Left lung (tissue), 10 donors: ENCODE results near the gene BOD1L1. TPM values are rescaled to one million over a fixed set of nuclear protein-coding genes. Genes with fewer than 3 reads are reported as not detected.

Experiments
- ATAC-seq: fragments of 200-7000 bp; cut with Tn5 transposase; one replicate; pipeline ENCODE4 v1.9.1; 2020; ENCODE audit warnings: moderate library complexity
- DNase-seq, 4 donors: peaks; one replicate each; pipeline ENCODE4 v3.0.0-alpha.2; 2013 to 2020
- H3K27ac ChIP-seq, 2 donors: fragments of 200-600 bp; sonication (generic) in 1 of 2; one replicate each; pipeline versions ENCODE4 v1.5.0 to v1.8.0; 2020 to 2021
- H3K27me3 ChIP-seq, 2 donors: fragments of 200-600 bp; sonication (generic) in 1 of 2; one replicate each; pipeline versions ENCODE4 v1.5.0 to v1.8.0; 2020 to 2021
- H3K36me3 ChIP-seq, 2 donors: fragments of 200-600 bp; sonication (generic) in 1 of 2; one replicate each; pipeline versions ENCODE4 v1.5.0 to v1.8.0; 2020 to 2021
- H3K4me1 ChIP-seq, 2 donors: fragments of 200-600 bp; one replicate each; pipeline ENCODE4 v1.8.0; 2021
- H3K4me3 ChIP-seq, 2 donors: fragments of 200-600 bp; sonication (generic) in 1 of 2; one replicate each; pipeline versions ENCODE4 v1.5.0 to v1.8.0; 2020 to 2021; ENCODE audit warnings: mild to moderate bottlenecking in 1 of 2
- H3K9me3 ChIP-seq, 2 donors: fragments of 200-600 bp; sonication (generic) in 1 of 2; one replicate each; pipeline versions ENCODE4 v1.5.0 to v1.8.0; 2020 to 2021
- CTCF ChIP-seq, 2 donors: fragments of 200-600 bp; sonication (generic) in 1 of 2; IDR thresholded peaks; one replicate each; pipeline versions ENCODE4 v1.5.0 to v1.8.0; 2021; ENCODE audit warnings: antibody characterized with exemption in 2 of 2
- intact Hi-C, 2 donors: fragments of 100-400 bp; cut with DNase I; formaldehyde crosslinking; loops; one replicate each; pipeline versions ENCODE4 v1.11.2 to v1.14.2; 2022
- microRNA-seq, 2 donors: library from miRNA; unstranded; fragments of <30 nt; microRNA quantifications; one replicate each; pipeline ENCODE4, GENCODE V29; 2019
- polyA plus RNA-seq, 6 donors: library from polyadenylated mRNA; unstranded; fragments of 120-200 nt; gene quantifications; one replicate each; pipeline ENCODE4 v1.2.1, GENCODE V29; 2013; ENCODE audit not compliant: insufficient read length in 6 of 6
- total RNA-seq, 2 donors: library from RNA; stranded (reverse); fragmentation: NEBNext Ultra II Directional; extraction: Animal tissue kit (Norgen Biotek cat#: 25700); gene quantifications; one replicate each; pipeline ENCODE4 v1.2.1, GENCODE V29; 2021
- donor health status: DM: no; HTN: yes; CAD: no.
- donor health status: DM: no; HTN: no; CAD: no.

BOD1L1 gene
- total and polyA plus RNA-seq, 8 donors = 25.9 to 78.0 (median 60.5) TPM

- peak in 1 of 4 donors; percentile 61 for DNase-seq
- peaks cover 0 to 20% of the 10 kb centered on the region in 2 donors for H3K4me1 ChIP-seq
These were observed 103.7 kb downstream of the BOD1L1 start for GRCh38 chr4:13523591-13524503.

GRCh38 chr4:13523105-13523477 is 104.4 kb downstream of the BOD1L1 start:
- Histone ChIP-seq H3K36me3 (no peaks in the 10 kb centered on the region), H3K4me3 (no peak overlapping the region), H3K27ac (no peak overlapping the region), H3K4me1 (peaks cover 0 to 13% of the 10 kb centered on the region in 2 donors), H3K9me3 (peaks cover 0 to 7% of the 10 kb centered on the region in 2 donors), H3K27me3 (peaks cover 99 to 100% of the 10 kb centered on the region in 2 donors)
- ATAC-seq = no peak
- no peak for DNase-seq
- TF ChIP-seq CTCF (IDR thresholded peaks at IDR 0.05) = no peak
- intact Hi-C loops = no loop called here

More at GRCh38 chr4:13523591-13524503, 103.7 kb downstream of the BOD1L1 start:
- peaks cover 0 to 7% of the 10 kb centered on the region in 2 donors for H3K9me3 ChIP-seq
- ATAC-seq = no peak
- H3K36me3 ChIP-seq = no peaks in the 10 kb centered on the region
- intact Hi-C loops = no loop called here
- no peak overlapping the region for H3K27ac ChIP-seq
- no peak for TF ChIP-seq CTCF (IDR thresholded peaks at IDR 0.05)
- H3K4me3 ChIP-seq = no peak overlapping the region
- H3K27me3 ChIP-seq = peaks cover 99 to 100% of the 10 kb centered on the region in 2 donors

GRCh38 chr4:13522282-13523104 is 105.0 kb downstream of the BOD1L1 start:
- Histone ChIP-seq H3K27me3 (peaks cover 99 to 100% of the 10 kb centered on the region in 2 donors), H3K4me3 (no peak overlapping the region), H3K4me1 (peaks cover 0 to 8% of the 10 kb centered on the region in 2 donors), H3K27ac (no peak overlapping the region), H3K36me3 (no peaks in the 10 kb centered on the region), H3K9me3 (peaks cover 0 to 7% of the 10 kb centered on the region in 2 donors)
- no peak for ATAC-seq
- intact Hi-C loops = no loop called here
- TF ChIP-seq CTCF (IDR thresholded peaks at IDR 0.05) = no peak
- peak in 1 of 4 donors; percentile 65 for DNase-seq

GRCh38 chr4:13521047-13521446 is 106.5 kb downstream of the BOD1L1 start:
- Histone ChIP-seq H3K4me1 (peaks cover 0 to 7% of the 10 kb centered on the region in 2 donors), H3K4me3 (no peak overlapping the region), H3K27ac (no peak overlapping the region), H3K9me3 (peaks cover 0 to 7% of the 10 kb centered on the region in 2 donors), H3K27me3 (peaks cover 87 to 97% of the 10 kb centered on the region in 2 donors), H3K36me3 (no peaks in the 10 kb centered on the region)
- no peak for DNase-seq
- intact Hi-C loops = no loop called here
- no peak for TF ChIP-seq CTCF (IDR thresholded peaks at IDR 0.05)
- ATAC-seq = no peak

Small RNA genes within 50 kb of the gene (microRNA-seq; reads per million reads assigned to microRNA genes)
- 0.50 to 1.2 reads per million in 2 donors for gene MIR5091

Other genes starting within 250 kb of the BOD1L1 start
- 10 to 100 TPM; 12.2 to 16.6 TPM for gene RAB28, start 143.4 kb downstream of the BOD1L1 start, total RNA-seq
- 10 to 100 TPM; 28.9 to 33.4 (median 31.6) TPM for gene RAB28, start 143.4 kb downstream of the BOD1L1 start, polyA plus RNA-seq
- not detected for gene NKX3-2, start 83.2 kb downstream of the BOD1L1 start, total RNA-seq
- gene NKX3-2, start 83.2 kb downstream of the BOD1L1 start, polyA plus RNA-seq = under 1 TPM in 5 of 6 donors, not detected in 1; 0.09 to 0.44 (median 0.13) TPM